Activated T-helper 2 cell treated with anti-CD3 and anti-CD28 coated beads, Interferon-gamma antibody, Interleukin-2, Interleukin-4, amounts not matched to agents 10 μg/mL and 5 μg/mL and 100 μg/mL, durations not matched to agents 14 hours and 24 hours and 36 hours (primary cell): Measurements from ENCODE around the gene MBOAT2. TPM values are rescaled to one million over a fixed set of nuclear protein-coding genes. Genes with fewer than 3 reads are reported as not detected.

Source experiments
- DNase-seq: peaks from one replicate; pipeline ENCODE4 v3.0.0; 2021; ENCODE audit warnings: low spot score
- H3K27ac Mint-ChIP-seq: one replicate; pipeline ENCODE4 v1.8.0; 2021; ENCODE audit warnings: mixed read lengths
- H3K27me3 Mint-ChIP-seq: one replicate; pipeline ENCODE4 v1.8.0; 2021; ENCODE audit warnings: low read depth, mixed read lengths
- H3K36me3 Mint-ChIP-seq: one replicate; pipeline ENCODE4 v1.8.0; 2021; ENCODE audit warnings: low read depth, mixed read lengths
- H3K4me1 Mint-ChIP-seq: one replicate; pipeline ENCODE4 v1.8.0; 2021; ENCODE audit warnings: low read depth, mixed read lengths
- H3K4me3 Mint-ChIP-seq: one replicate; pipeline ENCODE4 v1.8.0; 2021; ENCODE audit warnings: low read depth, mild to moderate bottlenecking, moderate library complexity, mixed read lengths
- H3K9me3 Mint-ChIP-seq: one replicate; pipeline ENCODE4 v1.8.0; 2021; ENCODE audit warnings: mixed read lengths
- intact Hi-C: fragments of 100-400 bp; cut with micrococcal nuclease; formaldehyde crosslinking; loops from one replicate; pipeline ENCODE4 v1.15.1; 2023
- total RNA-seq: library from RNA; stranded (reverse); gene quantifications from 2 replicates; pipeline ENCODE4 v1.2.3, GENCODE V29; 2022

Gene MBOAT2
- total RNA-seq, 1 donor from 2014 or later = 6.0 TPM

- H3K27ac Mint-ChIP-seq = no peak overlapping the region
- peaks cover 37% of the 10 kb centered on the region for H3K27me3 Mint-ChIP-seq
- intact Hi-C loops = no loop called here
- no peak for DNase-seq
- no peak overlapping the region for H3K4me3 Mint-ChIP-seq
- H3K4me1 Mint-ChIP-seq = no peaks in the 10 kb centered on the region
- no peaks in the 10 kb centered on the region for H3K9me3 Mint-ChIP-seq
- H3K36me3 Mint-ChIP-seq = no peaks in the 10 kb centered on the region
These were observed 152.5 kb downstream of the MBOAT2 start for GRCh38 chr2:8850845-8851487.

DNA sequence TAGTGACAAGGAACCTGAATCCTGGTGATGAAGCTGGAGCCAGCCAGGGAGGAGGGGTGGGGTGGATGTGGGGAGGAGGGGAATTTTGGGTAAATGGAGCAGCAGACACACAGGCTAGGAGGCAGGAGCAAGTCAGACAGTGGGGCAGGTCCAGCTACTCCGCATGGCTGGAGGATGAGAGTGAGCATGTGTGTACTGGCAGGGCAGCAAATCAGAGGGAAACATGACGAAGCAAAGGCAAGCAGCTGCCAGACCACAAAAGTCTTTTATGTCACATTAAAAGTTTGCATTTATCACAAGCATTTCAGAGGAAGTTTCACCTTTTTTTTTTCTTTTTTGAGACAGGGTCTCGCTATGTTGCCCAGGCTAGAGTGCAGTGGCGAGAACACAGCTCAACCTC, 154.2 kb downstream of the MBOAT2 start:
- Mint-ChIP-seq H3K27me3 (peaks cover 32% of the 10 kb centered on the region), H3K4me1 (no peaks in the 10 kb centered on the region)

DNA sequence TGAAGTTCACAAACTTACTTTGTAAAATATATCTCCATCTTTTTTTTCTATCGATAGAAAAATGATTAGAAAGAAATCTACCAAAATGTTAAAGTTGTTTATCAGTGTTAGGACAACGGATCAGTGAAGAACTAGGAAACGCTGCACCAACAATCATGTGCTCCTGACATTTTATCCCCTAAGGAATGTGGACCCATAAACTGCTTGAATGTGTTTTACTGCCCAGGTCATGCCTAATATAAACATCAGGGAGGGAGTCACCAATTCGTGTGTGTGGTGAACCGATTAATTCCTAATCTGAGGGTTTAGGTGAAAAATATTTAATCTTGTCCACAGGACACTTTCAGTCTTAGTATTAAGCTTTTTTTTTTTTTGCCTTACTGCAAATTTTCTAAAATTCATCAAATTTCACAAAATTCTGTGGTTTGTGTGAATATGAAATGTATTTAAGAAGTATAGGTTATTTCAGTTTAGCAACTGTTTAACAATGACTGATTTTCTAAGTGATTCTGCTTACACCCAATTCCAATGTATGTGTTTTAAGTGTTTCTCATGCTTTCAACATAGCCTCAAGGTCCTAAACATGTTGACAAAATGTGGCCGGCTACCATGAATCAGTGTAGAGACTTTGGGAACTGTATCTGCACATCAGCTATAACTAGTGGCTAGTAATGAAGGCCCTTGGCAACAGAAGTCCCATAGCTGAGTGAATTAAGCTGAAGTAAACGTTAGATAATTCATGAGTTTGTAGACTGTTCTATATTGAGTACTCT, 155.0 kb downstream of the MBOAT2 start:
- peaks cover 32% of the 10 kb centered on the region for H3K27me3 Mint-ChIP-seq
- H3K9me3 Mint-ChIP-seq = no peaks in the 10 kb centered on the region
- H3K4me3 Mint-ChIP-seq = no peak overlapping the region
- no peaks in the 10 kb centered on the region for H3K4me1 Mint-ChIP-seq
- no peaks in the 10 kb centered on the region for H3K36me3 Mint-ChIP-seq
- no peak for DNase-seq
- no peak overlapping the region for H3K27ac Mint-ChIP-seq
- intact Hi-C loops = no loop called here

More for the DNA sequence above, 154.2 kb downstream of the MBOAT2 start:
- no peak for DNase-seq
- intact Hi-C loops = no loop called here
- no peaks in the 10 kb centered on the region for H3K36me3 Mint-ChIP-seq
- H3K4me3 Mint-ChIP-seq = no peak overlapping the region
- H3K9me3 Mint-ChIP-seq = no peaks in the 10 kb centered on the region
- H3K27ac Mint-ChIP-seq = no peak overlapping the region

- Mint-ChIP-seq H3K36me3 (no peaks in the 10 kb centered on the region), H3K4me3 (no peak overlapping the region), H3K4me1 (no peaks in the 10 kb centered on the region), H3K9me3 (no peaks in the 10 kb centered on the region), H3K27me3 (peaks cover 28% of the 10 kb centered on the region), H3K27ac (no peak overlapping the region)
- no peak for DNase-seq
- intact Hi-C loops = no loop called here
These were observed 156.1 kb downstream of the MBOAT2 start for GRCh38 chr2:8847400-8847799.

DNA sequence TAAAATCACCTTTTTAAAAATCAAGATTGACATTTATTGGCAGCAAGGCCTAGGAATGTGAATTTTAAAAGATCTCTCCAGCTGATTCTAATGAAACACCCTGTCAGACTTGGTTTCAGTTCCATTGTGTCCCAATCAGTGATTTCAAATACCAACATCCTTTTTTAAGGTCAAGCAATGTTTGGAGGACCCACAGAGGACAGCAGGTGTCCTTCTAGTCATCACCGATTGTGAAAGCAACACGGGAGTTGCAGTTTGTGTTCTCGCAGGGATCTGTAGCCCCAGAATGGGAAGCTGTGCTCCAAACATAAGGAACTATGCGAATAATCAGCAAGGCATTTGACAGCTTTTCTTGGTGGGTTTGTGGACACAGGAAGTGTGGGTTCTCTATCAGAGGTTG, 161.6 kb downstream of the MBOAT2 start:
- intact Hi-C loops = no loop called here
- H3K36me3 Mint-ChIP-seq = no peaks in the 10 kb centered on the region
- no peak overlapping the region for H3K4me3 Mint-ChIP-seq
- H3K27ac Mint-ChIP-seq = no peak overlapping the region
- no peaks in the 10 kb centered on the region for H3K9me3 Mint-ChIP-seq
- no peak for DNase-seq
- peaks cover 28% of the 10 kb centered on the region for H3K27me3 Mint-ChIP-seq
- no peaks in the 10 kb centered on the region for H3K4me1 Mint-ChIP-seq

DNA sequence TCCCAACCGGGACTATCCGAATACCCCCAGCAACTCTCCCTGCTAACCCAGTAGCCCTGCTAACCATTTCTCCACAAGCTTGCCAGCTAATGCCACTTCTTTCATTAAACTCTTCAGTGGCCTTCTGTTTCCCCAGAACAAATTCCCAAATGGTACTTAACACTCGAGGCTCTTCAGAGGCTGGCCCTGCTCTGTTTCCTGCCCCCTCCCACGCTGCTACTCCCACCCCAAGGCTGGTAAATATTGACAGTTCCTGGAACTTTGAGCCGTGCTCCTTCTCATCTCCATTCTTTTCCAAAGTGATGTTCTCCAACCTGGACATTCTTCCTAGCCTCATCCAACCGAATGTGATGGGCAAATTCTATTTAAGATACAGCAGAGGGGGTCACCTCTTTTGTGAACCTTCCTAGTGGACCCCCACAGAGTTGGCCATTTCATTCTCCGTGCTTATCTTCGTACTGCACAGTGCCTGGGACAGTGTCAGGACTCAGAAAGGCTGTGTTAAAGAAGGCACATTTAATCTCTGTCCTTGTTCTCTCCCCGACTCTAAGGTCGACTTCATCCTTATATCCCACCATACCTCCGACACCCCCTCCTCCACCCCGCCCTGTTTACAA, 162.9 kb downstream of the MBOAT2 start:
- Mint-ChIP-seq H3K4me1 (peaks cover 11% of the 10 kb centered on the region), H3K4me3 (no peak overlapping the region), H3K36me3 (no peaks in the 10 kb centered on the region), H3K27ac (no peak overlapping the region), H3K27me3 (peaks cover 17% of the 10 kb centered on the region), H3K9me3 (no peaks in the 10 kb centered on the region)
- DNase-seq = no peak
- intact Hi-C loops = no loop called here

GRCh38 chr2:8839189-8839965, 164.1 kb downstream of the MBOAT2 start:
- DNase-seq = no peak
- no peaks in the 10 kb centered on the region for H3K9me3 Mint-ChIP-seq
- no peak overlapping the region for H3K4me3 Mint-ChIP-seq
- intact Hi-C loops = loop anchor here (5.0 kb wide), 1 partner anchor 1973 kb away; the partner anchor contains the start of gene PDIA6
- no peaks in the 10 kb centered on the region for H3K36me3 Mint-ChIP-seq
- peaks cover 14% of the 10 kb centered on the region for H3K27me3 Mint-ChIP-seq
- H3K4me1 Mint-ChIP-seq = peaks cover 15% of the 10 kb centered on the region
- H3K27ac Mint-ChIP-seq = no peak overlapping the region

- H3K9me3 Mint-ChIP-seq = no peaks in the 10 kb centered on the region
- no peak overlapping the region for H3K27ac Mint-ChIP-seq
- peaks cover 13% of the 10 kb centered on the region for H3K27me3 Mint-ChIP-seq
- DNase-seq = no peak
- intact Hi-C loops = loop anchor here (5.0 kb wide), 1 partner anchor 1975 kb away; the partner anchor contains the start of gene PDIA6
- peak overlapping the region; percentile 47 for H3K4me3 Mint-ChIP-seq
- no peaks in the 10 kb centered on the region for H3K36me3 Mint-ChIP-seq
- H3K4me1 Mint-ChIP-seq = peaks cover 18% of the 10 kb centered on the region
These were observed 165.7 kb downstream of the MBOAT2 start for GRCh38 chr2:8837795-8838140.

DNA sequence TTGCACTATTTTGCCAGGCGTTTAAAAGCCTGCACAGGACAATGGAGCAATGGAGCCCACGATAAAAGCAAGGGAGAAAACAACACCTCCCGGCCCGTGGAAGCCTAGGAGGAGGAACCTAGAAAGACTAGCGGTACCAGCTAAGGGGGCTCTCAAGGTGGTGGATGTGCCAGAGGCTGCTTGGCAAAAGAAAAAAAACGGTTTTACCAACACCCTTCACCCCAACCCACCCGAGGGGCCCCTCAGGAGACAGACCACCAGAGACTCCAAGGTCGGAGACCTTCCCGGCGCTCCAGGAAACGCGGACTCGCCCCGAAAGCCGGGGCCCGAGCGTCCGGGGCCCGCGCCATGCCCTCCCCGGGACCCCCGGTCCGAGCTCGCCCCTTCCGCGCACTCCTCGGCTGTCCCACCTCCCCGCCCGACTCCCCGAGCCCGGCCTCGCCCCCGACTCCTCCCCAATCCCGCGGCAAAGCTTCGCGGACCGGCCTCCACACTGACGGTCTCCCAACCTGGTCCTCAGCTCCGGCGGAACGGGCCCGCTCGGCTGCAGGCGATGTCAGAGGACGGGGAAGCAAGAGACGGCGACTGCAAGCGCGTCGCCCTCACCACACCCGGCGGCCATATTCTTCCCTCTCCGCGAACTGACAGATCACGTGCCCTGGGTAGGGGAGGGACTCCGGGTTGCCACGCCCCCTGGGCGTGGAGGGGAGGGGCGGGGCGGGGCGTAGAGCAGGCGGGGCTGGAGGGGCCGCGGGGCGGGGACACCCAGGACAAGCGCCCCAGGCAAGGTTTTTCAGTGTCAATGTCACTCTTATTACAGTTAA, 166.3 kb downstream of the MBOAT2 start, which contains the start of gene KIDINS220:
KIDINS220 (minus strand) TSS at position 643 of the 824 bp plus-strand sequence. CDS start 10,520 bp downstream, outside the sequence.
- intact Hi-C loops = loop anchor here (5.0 kb wide), 1 partner anchor 1975 kb away; the partner anchor contains the start of gene PDIA6

GRCh38 chr2:8835279-8835678, 168.2 kb downstream of the MBOAT2 start:
- Mint-ChIP-seq H3K4me1 (peaks cover 26% of the 10 kb centered on the region), H3K27me3 (peaks cover 7% of the 10 kb centered on the region), H3K9me3 (no peaks in the 10 kb centered on the region), H3K36me3 (no peaks in the 10 kb centered on the region), H3K27ac (no peak overlapping the region), H3K4me3 (peak overlapping the region; percentile 16)
- DNase-seq = no peak
- intact Hi-C loops = loop anchor here (5.0 kb wide), 1 partner anchor 1977 kb away; the partner anchor contains the start of gene PDIA6

More for the DNA sequence above, 166.3 kb downstream of the MBOAT2 start, which contains the start of gene KIDINS220:
- Mint-ChIP-seq H3K4me3 (peak within 1 kb of the TSS; percentile 99), H3K27me3 (peaks cover 13% of the 10 kb centered on the region), H3K9me3 (no peaks in the 10 kb centered on the region), H3K27ac (peak within 1 kb of the TSS; percentile 96), H3K4me1 (peaks cover 18% of the 10 kb centered on the region), H3K36me3 (no peaks in the 10 kb centered on the region)
- peak; percentile 78 for DNase-seq

- peaks cover 2% of the 10 kb centered on the region for H3K36me3 Mint-ChIP-seq
- peaks cover 7% of the 10 kb centered on the region for H3K27me3 Mint-ChIP-seq
- no peaks in the 10 kb centered on the region for H3K9me3 Mint-ChIP-seq
- H3K4me3 Mint-ChIP-seq = no peak overlapping the region
- H3K27ac Mint-ChIP-seq = no peak overlapping the region
- peaks cover 32% of the 10 kb centered on the region for H3K4me1 Mint-ChIP-seq
- DNase-seq = no peak
- intact Hi-C loops = no loop called here
These were observed 169.6 kb downstream of the MBOAT2 start for GRCh38 chr2:8833853-8834252.

DNA sequence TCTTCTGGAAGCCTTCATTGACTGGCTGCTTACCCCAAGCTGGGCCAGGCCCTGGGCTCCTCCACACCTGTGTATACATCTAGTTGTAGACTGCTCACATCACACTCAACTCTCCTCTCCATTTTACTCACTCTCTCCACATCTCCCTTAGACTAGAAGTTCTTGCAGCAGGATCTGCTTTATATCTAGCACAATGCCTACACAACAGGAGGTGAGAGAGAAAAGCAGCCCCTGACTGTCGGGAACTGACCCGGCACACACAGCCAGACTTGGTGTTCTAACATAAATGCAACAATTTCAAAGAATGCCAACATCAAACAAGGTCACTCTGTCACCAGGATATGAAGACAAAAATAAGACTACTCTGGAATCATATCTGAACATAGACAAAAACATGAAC, 172.0 kb downstream of the MBOAT2 start:
- DNase-seq = no peak
- H3K4me3 Mint-ChIP-seq = no peak overlapping the region
- no peaks in the 10 kb centered on the region for H3K9me3 Mint-ChIP-seq
- intact Hi-C loops = no loop called here
- peaks cover 7% of the 10 kb centered on the region for H3K36me3 Mint-ChIP-seq
- H3K4me1 Mint-ChIP-seq = peaks cover 30% of the 10 kb centered on the region
- H3K27me3 Mint-ChIP-seq = no peaks in the 10 kb centered on the region
- no peak overlapping the region for H3K27ac Mint-ChIP-seq
